Activated CD4-positive, alpha-beta T cell treated with anti-CD3 and anti-CD28 coated beads for 4 hours (primary cell): ENCODE data around the gene CCDC182.

Experiments used
- DNase-seq, 2 donors: peaks; one replicate each; pipeline ENCODE4 v3.0.0-alpha.2; 2020

The CCDC182 gene

GRCh38 chr17:57745242-57745641 is at the start of gene CCDC182:
Gene CCDC182 (minus strand): TSS chr17:57745299. CDS start chr17:57745272, 27 bp downstream.
- DNase-seq = no peak

- DNase-seq = no peak
Measured at GRCh38 chr17:57794841-57795240, 49.7 kb upstream of the CCDC182 start.

GRCh38 chr17:57788725-57789124 is 43.6 kb upstream of the CCDC182 start:
- no peak for DNase-seq

GRCh38 chr17:57785022-57785421 is 39.9 kb upstream of the CCDC182 start:
- DNase-seq = no peak

- DNase-seq = no peak
Measured at GRCh38 chr17:57784226-57784895, 39.3 kb upstream of the CCDC182 start.

GRCh38 chr17:57783338-57783742 is 38.2 kb upstream of the CCDC182 start:
- DNase-seq = peak; percentile 65 to 66

- no peak for DNase-seq
Measured at GRCh38 chr17:57782647-57783337, 37.7 kb upstream of the CCDC182 start.

- DNase-seq = no peak
Measured at GRCh38 chr17:57782062-57782490, 37.0 kb upstream of the CCDC182 start.

GRCh38 chr17:57781386-57782061 is 36.4 kb upstream of the CCDC182 start:
- DNase-seq = no peak

- no peak for DNase-seq
Measured at GRCh38 chr17:57779706-57780105, 34.6 kb upstream of the CCDC182 start.

GRCh38 chr17:57778306-57778705 is 33.2 kb upstream of the CCDC182 start:
- no peak for DNase-seq

- DNase-seq = no peak
Measured at GRCh38 chr17:57776366-57776765, 31.3 kb upstream of the CCDC182 start.

- no peak for DNase-seq
Measured at GRCh38 chr17:57774872-57775271, 29.8 kb upstream of the CCDC182 start.

GRCh38 chr17:57773557-57773956 is 28.5 kb upstream of the CCDC182 start:
- DNase-seq = no peak

GRCh38 chr17:57772774-57773173 is 27.7 kb upstream of the CCDC182 start:
- DNase-seq = no peak

- DNase-seq = no peak
Measured at GRCh38 chr17:57767561-57767960, 22.5 kb upstream of the CCDC182 start.

- no peak for DNase-seq
Measured at GRCh38 chr17:57766318-57766943, 21.3 kb upstream of the CCDC182 start.

GRCh38 chr17:57762452-57763395 is 17.6 kb upstream of the CCDC182 start:
- DNase-seq = no peak

GRCh38 chr17:57761887-57762286 is 16.8 kb upstream of the CCDC182 start:
- no peak for DNase-seq

- no peak for DNase-seq
Measured at GRCh38 chr17:57760046-57760445, 14.9 kb upstream of the CCDC182 start.

- DNase-seq = no peak
Measured at GRCh38 chr17:57758654-57759053, 13.6 kb upstream of the CCDC182 start.

GRCh38 chr17:57757735-57758134 is 12.6 kb upstream of the CCDC182 start:
- DNase-seq = no peak
